ENCODE results near the gene NRG3. TPM values are rescaled to one million over a fixed set of nuclear protein-coding genes. Genes with fewer than 3 reads are reported as not detected.

NRG3 gene
- total RNA-seq, 1 donor from 2014 or later: 8.2 TPM

DNA sequence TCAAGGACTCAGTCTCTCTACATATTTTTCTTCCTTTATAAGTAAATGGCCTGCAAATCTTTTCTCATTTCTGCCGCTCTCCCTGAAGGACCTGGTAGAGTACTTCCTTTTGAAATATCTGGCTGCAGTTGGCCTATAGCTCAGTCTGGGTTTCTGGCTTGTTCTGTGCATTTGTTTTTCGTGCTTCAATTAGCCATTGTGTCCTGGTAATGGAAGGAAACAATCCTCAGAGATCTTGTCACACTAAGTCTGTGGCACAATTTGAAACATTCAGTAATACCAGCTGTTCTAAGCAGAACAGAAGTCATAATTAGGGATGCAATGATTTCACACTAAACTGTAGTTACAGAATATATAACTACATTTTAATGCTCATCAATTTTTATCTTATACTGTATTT lies 545.0 kb downstream of the NRG3 start:
- H3K4me1 Mint-ChIP-seq (ENCODE audit: unreplicated experiment): no peaks in the 10 kb centered on the region
- TF ChIP-seq, protein P1, sequence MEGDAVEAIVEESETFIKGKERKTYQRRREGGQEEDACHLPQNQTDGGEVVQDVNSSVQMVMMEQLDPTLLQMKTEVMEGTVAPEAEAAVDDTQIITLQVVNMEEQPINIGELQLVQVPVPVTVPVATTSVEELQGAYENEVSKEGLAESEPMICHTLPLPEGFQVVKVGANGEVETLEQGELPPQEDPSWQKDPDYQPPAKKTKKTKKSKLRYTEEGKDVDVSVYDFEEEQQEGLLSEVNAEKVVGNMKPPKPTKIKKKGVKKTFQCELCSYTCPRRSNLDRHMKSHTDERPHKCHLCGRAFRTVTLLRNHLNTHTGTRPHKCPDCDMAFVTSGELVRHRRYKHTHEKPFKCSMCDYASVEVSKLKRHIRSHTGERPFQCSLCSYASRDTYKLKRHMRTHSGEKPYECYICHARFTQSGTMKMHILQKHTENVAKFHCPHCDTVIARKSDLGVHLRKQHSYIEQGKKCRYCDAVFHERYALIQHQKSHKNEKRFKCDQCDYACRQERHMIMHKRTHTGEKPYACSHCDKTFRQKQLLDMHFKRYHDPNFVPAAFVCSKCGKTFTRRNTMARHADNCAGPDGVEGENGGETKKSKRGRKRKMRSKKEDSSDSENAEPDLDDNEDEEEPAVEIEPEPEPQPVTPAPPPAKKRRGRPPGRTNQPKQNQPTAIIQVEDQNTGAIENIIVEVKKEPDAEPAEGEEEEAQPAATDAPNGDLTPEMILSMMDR (IDR thresholded peaks at IDR 0.05; ENCODE audit: unreplicated experiment): no peak
- no peaks in the 10 kb centered on the region for H3K36me3 Mint-ChIP-seq (ENCODE audit: low read depth, unreplicated experiment)
- H3K9me3 Mint-ChIP-seq (ENCODE audit: unreplicated experiment): no peaks in the 10 kb centered on the region
- no peak overlapping the region for H3K4me3 Mint-ChIP-seq (ENCODE audit: unreplicated experiment)
- no peak overlapping the region for H3K27ac Mint-ChIP-seq (ENCODE audit: unreplicated experiment)
- no peaks in the 10 kb centered on the region for H3K27me3 Mint-ChIP-seq (ENCODE audit: unreplicated experiment)
- DNase-seq (ENCODE audit: low spot score): no peak

DNA sequence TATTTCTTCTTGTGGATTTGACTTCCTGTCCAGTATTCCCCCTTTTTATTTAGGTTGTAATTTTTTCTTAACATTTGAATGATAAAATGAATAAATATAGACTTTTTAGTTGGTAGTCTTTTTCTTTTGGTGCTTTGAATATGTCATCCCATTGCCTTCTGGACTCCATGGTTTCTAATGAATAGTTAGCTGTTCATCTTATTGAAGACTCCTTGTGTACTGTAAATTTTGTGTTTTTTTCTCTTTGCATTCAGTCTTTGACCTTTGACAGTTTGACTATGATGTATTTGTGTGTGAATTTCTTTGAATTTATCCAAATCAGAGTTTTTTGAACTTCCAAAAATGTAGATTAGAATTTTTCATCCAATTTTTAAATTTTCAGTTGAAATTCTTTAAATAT lies 554.3 kb downstream of the NRG3 start:
- no peak overlapping the region for H3K4me3 Mint-ChIP-seq (ENCODE audit: unreplicated experiment)
- H3K27ac Mint-ChIP-seq (ENCODE audit: unreplicated experiment): no peak overlapping the region
- DNase-seq (ENCODE audit: low spot score): no peak
- TF ChIP-seq, protein P1 (IDR thresholded peaks at IDR 0.05; ENCODE audit: unreplicated experiment): no peak
- H3K27me3 Mint-ChIP-seq (ENCODE audit: unreplicated experiment): no peaks in the 10 kb centered on the region
- no peaks in the 10 kb centered on the region for H3K36me3 Mint-ChIP-seq (ENCODE audit: low read depth, unreplicated experiment)
- H3K4me1 Mint-ChIP-seq (ENCODE audit: unreplicated experiment): no peaks in the 10 kb centered on the region
- H3K9me3 Mint-ChIP-seq (ENCODE audit: unreplicated experiment): no peaks in the 10 kb centered on the region

DNA sequence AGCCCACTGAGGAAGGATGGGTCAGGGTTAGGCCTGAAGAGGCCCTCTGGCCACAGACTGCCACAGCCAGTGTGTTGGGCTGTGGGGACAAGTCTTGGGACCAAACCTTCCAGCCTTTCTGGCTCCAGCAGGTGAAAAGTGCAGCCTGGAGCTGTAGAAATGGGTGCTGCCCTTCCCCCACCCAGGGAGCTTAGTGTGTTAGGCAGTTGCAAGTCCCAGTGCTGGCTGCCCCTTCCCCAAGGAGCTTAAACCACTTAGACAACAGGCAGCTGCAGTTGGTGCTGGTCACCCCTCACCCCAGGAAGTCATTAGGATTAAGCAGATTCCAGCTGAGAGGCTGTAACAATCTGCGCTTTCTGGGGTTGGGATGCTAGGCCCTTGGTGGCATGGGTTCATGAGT lies 563.3 kb downstream of the NRG3 start:
- no peak for DNase-seq (ENCODE audit: low spot score)
- Mint-ChIP-seq H3K9me3 (ENCODE audit: unreplicated experiment) (no peaks in the 10 kb centered on the region), H3K4me1 (ENCODE audit: unreplicated experiment) (no peaks in the 10 kb centered on the region), H3K4me3 (ENCODE audit: unreplicated experiment) (no peak overlapping the region), H3K27me3 (ENCODE audit: unreplicated experiment) (no peaks in the 10 kb centered on the region), H3K36me3 (ENCODE audit: low read depth, unreplicated experiment) (no peaks in the 10 kb centered on the region), H3K27ac (ENCODE audit: unreplicated experiment) (no peak overlapping the region)
- TF ChIP-seq, protein P1 (IDR thresholded peaks at IDR 0.05; ENCODE audit: unreplicated experiment): no peak

DNA sequence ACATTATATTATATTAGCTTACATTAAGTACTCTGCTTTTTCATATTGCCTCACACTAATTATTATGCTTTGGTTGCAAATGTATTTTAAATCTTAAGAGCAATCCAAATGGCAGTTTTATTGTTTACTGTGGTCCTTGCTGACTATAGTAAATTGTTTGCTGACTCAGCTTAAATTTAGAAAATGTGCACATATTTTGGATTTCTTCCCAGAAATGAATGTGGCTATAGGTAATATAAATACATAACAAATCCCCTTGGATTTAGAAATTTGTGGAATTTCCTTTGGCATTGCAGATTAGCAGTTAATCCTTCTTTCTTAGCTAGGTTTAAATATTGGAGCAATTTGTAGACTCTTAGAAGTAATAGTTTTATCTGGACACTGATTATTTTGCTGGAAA lies 565.8 kb downstream of the NRG3 start:
- TF ChIP-seq, protein P1 (IDR thresholded peaks at IDR 0.05; ENCODE audit: unreplicated experiment): no peak
- no peak for DNase-seq (ENCODE audit: low spot score)
- no peaks in the 10 kb centered on the region for H3K27me3 Mint-ChIP-seq (ENCODE audit: unreplicated experiment)

DNA sequence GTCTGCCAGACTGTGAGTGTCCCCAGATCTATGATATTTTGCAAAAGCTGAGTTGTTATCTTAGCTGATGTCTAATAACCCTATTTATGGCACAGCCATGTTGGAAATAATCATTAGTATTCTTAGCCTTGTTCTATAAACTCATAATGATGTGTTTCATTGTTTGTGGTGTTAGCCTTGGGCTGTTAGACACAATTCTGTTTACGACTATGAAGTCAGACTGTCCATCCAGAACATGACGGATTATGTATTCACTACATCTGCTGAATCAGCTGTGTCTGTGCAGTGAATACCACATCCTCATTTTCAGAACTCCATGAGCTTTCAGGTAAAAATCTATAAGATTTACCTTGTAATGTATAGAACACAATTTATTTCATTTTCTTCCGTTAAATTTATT lies 577.1 kb downstream of the NRG3 start:
- no peaks in the 10 kb centered on the region for H3K9me3 Mint-ChIP-seq (ENCODE audit: unreplicated experiment)
- no peak for DNase-seq (ENCODE audit: low spot score)
- H3K27ac Mint-ChIP-seq (ENCODE audit: unreplicated experiment): no peak overlapping the region
- no peaks in the 10 kb centered on the region for H3K36me3 Mint-ChIP-seq (ENCODE audit: low read depth, unreplicated experiment)
- H3K27me3 Mint-ChIP-seq (ENCODE audit: unreplicated experiment): no peaks in the 10 kb centered on the region
- TF ChIP-seq, protein P1 (IDR thresholded peaks at IDR 0.05; ENCODE audit: unreplicated experiment): no peak
- no peak overlapping the region for H3K4me3 Mint-ChIP-seq (ENCODE audit: unreplicated experiment)
- H3K4me1 Mint-ChIP-seq (ENCODE audit: unreplicated experiment): no peaks in the 10 kb centered on the region

More for the DNA sequence above, 565.8 kb downstream of the NRG3 start:
- no peak overlapping the region for H3K4me3 Mint-ChIP-seq (ENCODE audit: unreplicated experiment)
- no peaks in the 10 kb centered on the region for H3K9me3 Mint-ChIP-seq (ENCODE audit: unreplicated experiment)
- H3K4me1 Mint-ChIP-seq (ENCODE audit: unreplicated experiment): no peaks in the 10 kb centered on the region
- no peaks in the 10 kb centered on the region for H3K36me3 Mint-ChIP-seq (ENCODE audit: low read depth, unreplicated experiment)
- H3K27ac Mint-ChIP-seq (ENCODE audit: unreplicated experiment): no peak overlapping the region
